Spleen (tissue), 7 donors: ENCODE data around the gene ALX4.

Experiments used
- CTCF ChIP-seq, 11 experiments: fragments of 200-600 bp in 7 of 11; fragments of 450-650 bp in 4 of 11; sonication (generic) in 4 of 11; IDR thresholded peaks in 8 of 11; conservative IDR thresholded peaks in 3 of 11; 1 replicate in 7 of 11; 2 replicates in 4 of 11; pipeline versions ENCODE4 v1.4.0 to v1.8.0; 2016 to 2021; ENCODE audit warnings: antibody characterized with exemption in 11 of 11, inconsistent platforms in 4 of 11, mild to moderate bottlenecking in 1 of 11
- POLR2A ChIP-seq, 3 donors: fragments of 450-650 bp; IDR thresholded peaks; one replicate each; pipeline ENCODE4 v1.5.1; 2017; ENCODE audit warnings: antibody characterized with exemption in 3 of 3, mild to moderate bottlenecking in 1 of 3
- POLR2AphosphoS5 ChIP-seq, 3 donors: sonication (generic); formaldehyde crosslinking; IDR thresholded peaks; one replicate each; pipeline ENCODE4 v1.5.1; 2017; ENCODE audit warnings: antibody characterized with exemption in 3 of 3
- donor health status: DM: no; HTN: no; CAD: no; lungs with moderate emphysema.
- donor health status: DM: no; HTN: no; CAD: no.
- donor health status: DM: no; HTN: no; CAD: no.

GRCh38 chr11:44356351-44356750 is 46.4 kb upstream of the ALX4 start:
- TF ChIP-seq POLR2AphosphoS5 (IDR thresholded peaks at IDR 0.05) (no peak), CTCF (IDR thresholded peaks at IDR 0.05 in 8 of 11, conservative IDR thresholded peaks at IDR 0.05 in 3 of 11) (no peak), POLR2A (IDR thresholded peaks at IDR 0.05) (no peak)
